ENCODE data around the gene JAG2.

GRCh38 chr14:105140581-105140980 is 28.0 kb downstream of the JAG2 start:
- TF ChIP-seq EZH2 (IDR thresholded peaks at IDR 0.05; ENCODE audit: insufficient read depth, poor library complexity, severe bottlenecking): no peak
- no peak for TF ChIP-seq EZH2phosphoT487 (IDR thresholded peaks at IDR 0.05; ENCODE audit: insufficient read depth, low read depth)

All from GM23248 (cell line).